ENCODE data around the gene FOXP3. TPM values are rescaled to one million over a fixed set of nuclear protein-coding genes. Genes with fewer than 3 reads are reported as not detected.

FOXP3 gene
- total RNA-seq, 1 experiment from 2014 or later, result 0.68 TPM

DNA sequence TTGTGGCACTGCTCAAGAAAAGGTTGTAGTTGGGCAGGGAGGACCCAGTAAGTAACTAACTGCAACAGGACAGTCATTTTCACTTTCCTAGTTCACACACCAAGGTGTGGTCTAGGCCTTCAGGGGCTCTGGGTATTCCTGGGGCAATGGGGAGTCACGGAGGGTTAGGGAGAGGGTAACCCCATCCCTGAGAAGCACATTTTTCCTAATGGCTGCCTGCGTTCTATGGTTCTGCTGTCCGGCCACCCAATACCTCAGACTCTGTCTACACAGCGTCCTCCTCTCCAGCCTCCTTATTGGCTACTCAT, 4.1 kb upstream of the FOXP3 start:
- Histone ChIP-seq H3K56ac (ENCODE audit: insufficient read length, low read depth, low read length) (no peak overlapping the region), H3K4me1 (ENCODE audit: insufficient read depth, low read length) (no peaks in the 10 kb centered on the region), H2BK5ac (ENCODE audit: insufficient read length, low read length) (no peak overlapping the region), H2BK20ac (ENCODE audit: low read depth, low read length, poor library complexity, severe bottlenecking) (no peak overlapping the region), H2AFZ (ENCODE audit: low read length) (no peak overlapping the region), H2BK15ac (ENCODE audit: low read depth, low read length) (no peak overlapping the region), H3T11ph (ENCODE audit: low read length) (no peak overlapping the region), H2BK120ac (ENCODE audit: low read depth, low read length, poor library complexity, severe bottlenecking) (no peak overlapping the region), H3K4ac (ENCODE audit: low read depth, low read length) (no peak overlapping the region), H3K9ac (ENCODE audit: extremely low read depth, insufficient read length, low read length) (peak overlapping the region; percentile 63), H4K8ac (replicated peaks; ENCODE audit: insufficient read length, low read depth, low read length) (no peak overlapping the region), H4K91ac (ENCODE audit: insufficient read length, low read depth, low read length) (no peak overlapping the region), H2BK12ac (ENCODE audit: insufficient read length, low read depth, low read length) (no peak overlapping the region), H3K27me3 (ENCODE audit: insufficient read depth, low read length) (no peaks in the 10 kb centered on the region), H3K14ac (ENCODE audit: insufficient read depth, low read length) (no peak overlapping the region; the same call in 1 of the 2 replicates), H3K4me2 (ENCODE audit: insufficient read depth, insufficient read length, low read length) (peak overlapping the region; percentile 53), H3K79me1 (ENCODE audit: insufficient read depth, low read depth, low read length, poor library complexity, severe bottlenecking) (no peaks in the 10 kb centered on the region), H3K18ac (ENCODE audit: insufficient read length, low read depth, low read length) (peak overlapping the region; percentile 44), H3K27ac (ENCODE audit: insufficient read length, low read depth, low read length) (peak overlapping the region; percentile 40), H3K79me2 (ENCODE audit: insufficient read depth, low read length) (0 out of 2 replicates have a peak, but pooled peaks cover 4% of the 10 kb centered on the region), H4K5ac (ENCODE audit: insufficient read length, low read depth, low read length) (no peak overlapping the region), H3K23ac (ENCODE audit: insufficient read length, low read depth, low read length) (no peak overlapping the region), H2AK5ac (ENCODE audit: insufficient read length, low read length) (no peak overlapping the region), H3K23me2 (ENCODE audit: insufficient read length, low read depth, low read length, poor library complexity, severe bottlenecking) (peaks cover 5% of the 10 kb centered on the region), H3K9me3 (ENCODE audit: control insufficient read depth, low read depth, low read length) (peaks cover 21% of the 10 kb centered on the region), H4K20me1 (ENCODE audit: control insufficient read depth, insufficient read depth, insufficient read length) (no peaks in the 10 kb centered on the region)
- TF ChIP-seq CTCF (conservative IDR thresholded peaks at IDR 0.05), result no peak
- Mint-ChIP-seq H3K9me3 (peaks cover 73 to 74% of the 10 kb centered on the region in 2 experiments), H3K4me3 (peak overlapping the region; percentile 91 to 93), H3K4me1 (peaks cover 14 to 21% of the 10 kb centered on the region in 2 experiments), H3K27ac (peak overlapping the region; percentile 94 to 100 (median 100)), H3K27me3 (ENCODE audit: low read depth) (peaks cover 6% of the 10 kb centered on the region), H3K36me3 (ENCODE audit: insufficient read depth in 1 of 3, low read depth in 3 of 3) (peaks cover 11 to 18% (median 13%) of the 10 kb centered on the region in 3 experiments)
- no peak for DNase-seq
- no CpG with 5 or more reads among the region's 4 CpGs for WGBS (ENCODE audit: extremely low coverage, insufficient read length, low lambda C conversion rate)
